HepG2 (cell line): ENCODE data around the gene CNTN4. TPM values are rescaled to one million over a fixed set of nuclear protein-coding genes. Genes with fewer than 3 reads are reported as not detected.

ENCODE experiments used
- ATAC-seq: fragments of 200-7000 bp; cut with Tn5 transposase; 3 replicates; pipeline ENCODE4 v1.9.1; 2020; ENCODE audit warnings: mild to moderate bottlenecking, moderate library complexity
- BruUV-seq: library from RNA; stranded (reverse); fragments of 400-500 nt; replicated peaks from 2 replicates; lab custom pipeline; 2021; lab: Mats Ljungman, UMichigan
- CTCF ChIA-PET: fragments of 300-600 bp; formaldehyde crosslinking; extraction: SDS; loops from one replicate; lab custom pipeline; 2021; ENCODE audit warnings: low total read pairs, inconsistent platforms, low intra/inter-chr PET ratio; lab: Yijun Ruan, JAX
- POLR2A ChIA-PET: fragments of 350-600 bp; sonication (Branson Sonifier 250); formaldehyde crosslinking; loops from one replicate; lab custom pipeline; 2020; ENCODE audit warnings: antibody characterized with exemption, inconsistent platforms; lab: Yijun Ruan, JAX
- DNase-seq: peaks from one replicate; pipeline ENCODE4 v3.0.0-alpha.2; 2015; ENCODE audit warnings: low spot score
- FAIRE-seq: peaks from 3 replicates; lab custom pipeline; 2011; peaks lifted over from hg19 to GRCh38; lab: Jason Lieb, UNC
- H2AFZ ChIP-seq: one replicate; pipeline ENCODE4 v1.6.1; 2011; ENCODE audit warnings: low read length, inconsistent platforms
- H3K27ac ChIP-seq: fragments of 300-600 bp; 3 replicates; pipeline ENCODE4 v1.8.0; 2011; ENCODE audit warnings: mixed run types, mild to moderate bottlenecking, mixed read lengths, low read length, inconsistent platforms; ENCODE audit not compliant: insufficient read depth; ENCODE audit errors: extremely low read length
- H3K27me3 ChIP-seq, 2 experiments: fragments of 200-600 bp in 1 of 2; 2 replicates in 1 of 2; 3 replicates in 1 of 2; pipeline versions ENCODE4 v1.6.0 to v1.8.0; 2011; ENCODE audit warnings: low read length in 2 of 2, mild to moderate bottlenecking in 2 of 2, moderate library complexity in 2 of 2, inconsistent platforms in 1 of 2; ENCODE audit not compliant: insufficient read depth in 2 of 2, control insufficient read depth in 1 of 2
- H3K36me3 ChIP-seq, 2 experiments: fragments of 200-600 bp in 1 of 2; replicated peaks in 1 of 2; 2 replicates in 1 of 2; 3 replicates in 1 of 2; pipeline versions ENCODE4 v1.5.1 to v1.8.0; 2011; ENCODE audit warnings: low read length in 2 of 2, inconsistent platforms in 1 of 2; ENCODE audit not compliant: insufficient read depth in 2 of 2, control insufficient read depth in 1 of 2
- H3K4me1 ChIP-seq: 2 replicates; pipeline ENCODE4 v1.5.1; 2012; ENCODE audit warnings: low read length, inconsistent platforms; ENCODE audit not compliant: insufficient read depth
- H3K4me2 ChIP-seq: 2 replicates; pipeline ENCODE4 v1.6.0; 2011; ENCODE audit warnings: low read depth, low read length, inconsistent platforms
- H3K4me3 ChIP-seq, 3 experiments: fragments of 200-600 bp in 1 of 3; sonication (generic), shearing (Covaris generic) in 1 of 3; replicated peaks in 1 of 3; 2 replicates each; pipeline ENCODE4 v1.5.1; 2011 to 2016; ENCODE audit warnings: low read length in 3 of 3, inconsistent platforms in 2 of 3, low read depth in 2 of 3, mild to moderate bottlenecking in 2 of 3, control low read depth in 1 of 3, mixed read lengths in 1 of 3; ENCODE audit not compliant: insufficient read depth in 1 of 3
- H3K79me2 ChIP-seq: one replicate; pipeline ENCODE4 v1.6.1; 2011; ENCODE audit warnings: low read length, inconsistent platforms; ENCODE audit not compliant: insufficient read depth
- H3K9ac ChIP-seq: 2 replicates; pipeline ENCODE4 v1.6.0; 2011; ENCODE audit warnings: mild to moderate bottlenecking, low read depth, low read length, inconsistent platforms; ENCODE audit not compliant: insufficient read depth
- H3K9me3 ChIP-seq: 2 replicates; pipeline ENCODE4 v1.5.1; 2012; ENCODE audit warnings: mild to moderate bottlenecking, low read length
- H4K20me1 ChIP-seq: 2 replicates; pipeline ENCODE4 v1.6.0; 2011; ENCODE audit warnings: inconsistent platforms, mild to moderate bottlenecking, low read length, moderate library complexity; ENCODE audit not compliant: insufficient read depth
- ARID2 ChIP-seq: sonication (generic); formaldehyde crosslinking; IDR thresholded peaks from 2 replicates; pipeline ENCODE4 v1.8.1; 2022; ENCODE audit warnings: mild to moderate bottlenecking, missing genetic modification reagents, borderline replicate concordance
- CEBPB ChIP-seq: IDR thresholded peaks from 2 replicates; pipeline ENCODE4 v1.6.1; 2011; ENCODE audit warnings: low read depth, low read length, improper control_type of control experiment, borderline replicate concordance
- RELA ChIP-seq: sonication (generic); formaldehyde crosslinking; IDR thresholded peaks from 2 replicates; pipeline ENCODE4 v1.4.0; 2020; ENCODE audit warnings: missing genetic modification reagents
- YEATS4 ChIP-seq: sonication (generic); formaldehyde crosslinking; IDR thresholded peaks from 2 replicates; pipeline ENCODE4 v1.4.0; 2020; ENCODE audit warnings: missing genetic modification reagents, borderline replicate concordance
- ZNF10 ChIP-seq: sonication (generic); formaldehyde crosslinking; IDR thresholded peaks from 2 replicates; pipeline ENCODE4 v1.4.0; 2020; ENCODE audit warnings: mild to moderate bottlenecking, low read depth, missing genetic modification reagents, borderline replicate concordance
- ZNF652 ChIP-seq: IDR thresholded peaks from 2 replicates; pipeline ENCODE4 v1.6.1; 2016; ENCODE audit warnings: low read depth, borderline replicate concordance
- ZNF777 ChIP-seq: sonication (generic); formaldehyde crosslinking; IDR thresholded peaks from 2 replicates; pipeline ENCODE4 v1.4.0; 2020; ENCODE audit warnings: missing genetic modification reagents
- WGBS: methylation state at CpG from one replicate; pipeline ENCODE4 v1.1.6; 2017; ENCODE audit warnings: low lambda C conversion rate; 5-methylcytosine and 5-hydroxymethylcytosine counted together
- in situ Hi-C: cut with HindIII; loops from 2 replicates; pipeline ENCODE4 v1.10.0; 2017; ENCODE audit warnings: low pct_unique_long_range_greater_than_20kb; ENCODE audit not compliant: extremely low pct_ligation_motif_present
- intact Hi-C: fragments of 100-400 bp; cut with micrococcal nuclease; formaldehyde crosslinking; loops from one replicate; pipeline ENCODE4 v1.10.0; 2022; ENCODE audit not compliant: unreplicated experiment
- polyA plus RNA-seq, 8 experiments: library from polyadenylated mRNA; depleted of rRNA in 3 of 8; stranded (reverse) in 7 of 8; unstranded in 1 of 8; fragments of >200 nt; fragmentation: Illumina TruSeq in 4 of 8; extraction: Trizol in 4 of 8; gene quantifications; 2 replicates each; pipeline versions ENCODE4 v1.2.1 to v1.2.3, GENCODE V29; 2011 to 2016; ENCODE audit warnings: low read depth in 4 of 8, missing spikeins in 1 of 8, mixed read lengths in 1 of 8; ENCODE audit not compliant: insufficient read depth in 1 of 8
- total RNA-seq, 5 experiments: library from RNA; depleted of rRNA; stranded (reverse); fragments of >200 nt; fragmentation: Illumina TruSeq; extraction: Trizol; gene quantifications; 2 replicates each; pipeline ENCODE4 v1.2.3, GENCODE V29; 2016; ENCODE audit warnings: low read depth in 1 of 5

CNTN4 gene
- total and polyA plus RNA-seq, 2 of the 13 experiments (the other 11 are each of a cell fraction or from before 2014, with no cell fraction given) = 0.01 to 0.13 TPM

GRCh38 chr3:2097641-2098191, 950 bp upstream of the CNTN4 start:
- BruUV-seq = no TSS peak

GRCh38 chr3:2099028-2099671, 484 bp downstream of the CNTN4 start:
- ChIA-PET CTCF (no interaction called here), POLR2A (no interaction called here)
- peak overlapping the region; percentile 42 for H3K4me2 ChIP-seq
- no peak overlapping the region for H3K27ac ChIP-seq
- H3K9ac ChIP-seq = no peak overlapping the region
- no peak overlapping the region for H2AFZ ChIP-seq
- no peaks in the 10 kb centered on the region for H4K20me1 ChIP-seq
- in situ Hi-C loops = no loop called here
- no peaks in the 10 kb centered on the region for H3K36me3 ChIP-seq
- 38% methylated on average over 25 of the region's 58 CpGs for WGBS
- peak; percentile 52 for ATAC-seq
- H3K79me2 ChIP-seq = no peaks in the 10 kb centered on the region
- no peaks in the 10 kb centered on the region for H3K9me3 ChIP-seq
- H3K4me1 ChIP-seq = peaks cover 10% of the 10 kb centered on the region
- no peak for TF ChIP-seq ARID2
- 0 out of 2 replicates have a peak, but pooled peaks have one; percentile 3 for TF ChIP-seq YEATS4 (CRISPR knock-in tag)
- peak; percentile 15; the same call in 1 of the 2 replicates for TF ChIP-seq ZNF777 (CRISPR knock-in tag)
- no peak for TF ChIP-seq ZNF652 (CRISPR knock-in tag)
- TF ChIP-seq, all 625 proteins: peak for 2
- FAIRE-seq (no peak), DNase-seq (no peak)
- Histone ChIP-seq H3K27me3 (peaks cover 0 to 22% of the 10 kb centered on the region in 2 experiments; a peak in 3 of 5 replicates), H3K4me3 (peak overlapping the region in 2 of 3 experiments; percentile 19 to 59; a peak in 2 of 6 replicates)
- BruUV-seq = no TSS peak
- intact Hi-C loops = loop anchor here (5.0 kb wide), 1 partner anchor 308 kb away; no protein-coding TSS in a partner anchor

More at GRCh38 chr3:2097641-2098191, 950 bp upstream of the CNTN4 start:
- Histone ChIP-seq H2AFZ (no peak overlapping the region), H3K4me2 (peak overlapping the region; percentile 74), H3K9me3 (no peaks in the 10 kb centered on the region), H3K9ac (no peak overlapping the region), H3K4me1 (peaks cover 10% of the 10 kb centered on the region), H3K79me2 (no peaks in the 10 kb centered on the region), H3K27me3 (peaks cover 0 to 22% of the 10 kb centered on the region in 2 experiments; a peak in 3 of 5 replicates), H4K20me1 (no peaks in the 10 kb centered on the region), H3K27ac (no peak overlapping the region), H3K4me3 (peak overlapping the region in 1 of 3 experiments; percentile 59; a peak in 1 of 6 replicates), H3K36me3 (no peaks in the 10 kb centered on the region)
- ATAC-seq (peak; percentile 4), FAIRE-seq (no peak), DNase-seq (no peak)
- intact Hi-C loops = loop anchor here (5.0 kb wide), 1 partner anchor 310 kb away; no protein-coding TSS in a partner anchor
- TF ChIP-seq RELA (CRISPR knock-in tag) = no peak
- peak; percentile 6; the same call in 1 of the 2 replicates for TF ChIP-seq CEBPB
- TF ChIP-seq ZNF10 (CRISPR knock-in tag) = no peak
- ChIA-PET CTCF (no interaction called here), POLR2A (no interaction called here)
- 20% methylated on average over 6 of the region's 18 CpGs for WGBS
- in situ Hi-C loops = no loop called here
